Neuronal stem cell (in vitro differentiated cells): ENCODE data around the gene CDK4.
"Not testable (repeated sequence)": the region's sequence is repeated elsewhere in the genome, so short reads cannot be mapped to it uniquely, and the experiment has no call there.

Experiments
- DNase-seq: peaks from one replicate; pipeline ENCODE4 v3.0.0-alpha.2; 2013; ENCODE audit warnings: low spot score
- H2AFZ ChIP-seq: one replicate; pipeline ENCODE4 v1.6.1; 2013; ENCODE audit warnings: mild to moderate bottlenecking, low read length, inconsistent platforms
- H2AK5ac ChIP-seq: 2 replicates; pipeline ENCODE4 v1.6.1; 2013; ENCODE audit warnings: low read depth, mild to moderate bottlenecking, inconsistent platforms, low read length, moderate library complexity, mixed read lengths
- H2BK120ac ChIP-seq: 2 replicates; pipeline ENCODE4 v1.6.1; 2013; ENCODE audit warnings: low read depth, mild to moderate bottlenecking, inconsistent platforms, low read length, moderate library complexity, mixed read lengths
- H2BK12ac ChIP-seq: one replicate; pipeline ENCODE4 v1.6.1; 2013; ENCODE audit warnings: low read length, inconsistent platforms
- H2BK15ac ChIP-seq: 2 replicates; pipeline ENCODE4 v1.6.1; 2013; ENCODE audit warnings: mild to moderate bottlenecking, low read length, inconsistent platforms, mixed read lengths
- H2BK5ac ChIP-seq: one replicate; pipeline ENCODE4 v1.6.1; 2013; ENCODE audit warnings: inconsistent platforms, mild to moderate bottlenecking, low read length, moderate library complexity
- H3K14ac ChIP-seq: one replicate; pipeline ENCODE4 v1.6.1; 2013; ENCODE audit warnings: low read length, inconsistent platforms
- H3K18ac ChIP-seq: 2 replicates; pipeline ENCODE4 v1.6.1; 2013; ENCODE audit warnings: low read length, inconsistent platforms
- H3K23ac ChIP-seq: 2 replicates; pipeline ENCODE4 v1.6.1; 2013; ENCODE audit warnings: low read depth, mild to moderate bottlenecking, mixed read lengths, low read length, inconsistent platforms; ENCODE audit not compliant: poor library complexity
- H3K27ac ChIP-seq: replicated peaks from 3 replicates; pipeline ENCODE4 v1.5.1; 2013; ENCODE audit warnings: low read length, inconsistent platforms
- H3K27me3 ChIP-seq, 3 experiments: 2 replicates each; pipeline ENCODE4 v1.6.1; 2013; ENCODE audit warnings: low read length in 3 of 3, mild to moderate bottlenecking in 2 of 3, inconsistent platforms in 1 of 3, low read depth in 1 of 3, mixed read lengths in 1 of 3, moderate library complexity in 1 of 3; ENCODE audit not compliant: control insufficient read depth in 3 of 3, insufficient read depth in 3 of 3
- H3K36me3 ChIP-seq, 2 donors: replicated peaks in 1 of 2; 2 replicates each; pipeline ENCODE4 v1.6.1; 2013; ENCODE audit warnings: low read length in 2 of 2; ENCODE audit not compliant: control insufficient read depth in 2 of 2, insufficient read depth in 2 of 2
- H3K4ac ChIP-seq: 2 replicates; pipeline ENCODE4 v1.6.1; 2013; ENCODE audit warnings: inconsistent platforms, mild to moderate bottlenecking, low read length, moderate library complexity
- H3K4me1 ChIP-seq, 2 donors: 1 replicate in 1 of 2; 2 replicates in 1 of 2; pipeline ENCODE4 v1.6.1; 2013; ENCODE audit warnings: low read length in 2 of 2, low read depth in 1 of 2; ENCODE audit not compliant: control insufficient read depth in 2 of 2, insufficient read depth in 1 of 2
- H3K4me2 ChIP-seq: one replicate; pipeline ENCODE4 v1.6.1; 2013; ENCODE audit warnings: mild to moderate bottlenecking, low read length, inconsistent platforms; ENCODE audit not compliant: insufficient read depth, poor library complexity, severe bottlenecking
- H3K4me3 ChIP-seq, 2 donors: 2 replicates each; pipeline ENCODE4 v1.5.1; 2013; ENCODE audit warnings: low read length in 2 of 2, mild to moderate bottlenecking in 2 of 2, inconsistent platforms in 1 of 2, moderate library complexity in 1 of 2
- H3K79me1 ChIP-seq: one replicate; pipeline ENCODE4 v1.6.1; 2013; ENCODE audit warnings: low read depth, mild to moderate bottlenecking, inconsistent platforms, low read length, moderate library complexity
- H3K9ac ChIP-seq: one replicate; pipeline ENCODE4 v1.6.1; 2013; ENCODE audit warnings: mild to moderate bottlenecking, low read depth, low read length, inconsistent platforms; ENCODE audit not compliant: poor library complexity
- H3K9me3 ChIP-seq, 2 donors: replicated peaks in 1 of 2; 2 replicates each; pipeline versions ENCODE3 to v1.6.1; 2013; ENCODE audit warnings: low read length in 2 of 2, mild to moderate bottlenecking in 2 of 2, inconsistent platforms in 1 of 2, low read depth in 1 of 2, mixed read lengths in 1 of 2, moderate library complexity in 1 of 2; ENCODE audit not compliant: control insufficient read depth in 2 of 2, insufficient read depth in 1 of 2
- H4K8ac ChIP-seq: one replicate; pipeline ENCODE4 v1.6.1; 2013; ENCODE audit warnings: low read depth, mild to moderate bottlenecking, inconsistent platforms, low read length, moderate library complexity
- H4K91ac ChIP-seq: one replicate; pipeline ENCODE4 v1.6.1; 2013; ENCODE audit warnings: low read length, low read depth, mild to moderate bottlenecking, inconsistent platforms; ENCODE audit not compliant: poor library complexity
- WGBS, 2 donors: extraction: QIAGEN DNeasy Blood & Tissue Kit; methylation state at CpG; one replicate each; pipeline ENCODE4 v1.1.7; 2013; ENCODE audit warnings: missing lambda C conversion rate in 2 of 2, mixed read lengths in 1 of 2; ENCODE audit not compliant: insufficient read length in 2 of 2, insufficient replicate concordance in 1 of 2; ENCODE audit errors: extremely low coverage in 2 of 2; 5-methylcytosine and 5-hydroxymethylcytosine counted together

CDK4 gene

GRCh38 chr12:57717131-57717530, 35.0 kb downstream of the CDK4 start:
- no peak overlapping the region for H2BK12ac ChIP-seq
- no peak overlapping the region for H3K14ac ChIP-seq
- H3K4me3 ChIP-seq, result no peak overlapping the region
- H3K4ac ChIP-seq, result no peak overlapping the region
- WGBS, 2 donors, result no CpG with 5 or more reads among the region's 5 CpGs
- no peak overlapping the region for H2BK15ac ChIP-seq
- H3K36me3 ChIP-seq, result peaks cover 22 to 80% of the 10 kb centered on the region in 2 donors
- no peak overlapping the region for H3K23ac ChIP-seq
- H3K9me3 ChIP-seq, result peaks cover 0 to 1% of the 10 kb centered on the region in 2 donors
- H2BK120ac ChIP-seq, result no peak overlapping the region
- no peak overlapping the region for H3K9ac ChIP-seq
- no peak overlapping the region for H2AFZ ChIP-seq
- no peak for DNase-seq
- H3K79me1 ChIP-seq, result no peaks in the 10 kb centered on the region
- H2BK5ac ChIP-seq, result no peak overlapping the region
- no peak overlapping the region for H3K18ac ChIP-seq
- H4K91ac ChIP-seq, result no peak overlapping the region
- no peaks in the 10 kb centered on the region for H3K27me3 ChIP-seq
- no peak overlapping the region for H3K27ac ChIP-seq
- H4K8ac ChIP-seq, result no peak overlapping the region
- no peak overlapping the region for H3K4me2 ChIP-seq
- H2AK5ac ChIP-seq, result no peak overlapping the region
- H3K4me1 ChIP-seq, result peaks cover 0 to 3% of the 10 kb centered on the region in 2 donors

GRCh38 chr12:57716305-57716704, 35.8 kb downstream of the CDK4 start:
- Histone ChIP-seq H4K91ac (no peak overlapping the region), H3K23ac (no peak overlapping the region), H2BK12ac (no peak overlapping the region), H3K18ac (no peak overlapping the region), H3K4ac (peak overlapping the region; percentile 38), H3K4me2 (no peak overlapping the region), H3K14ac (no peak overlapping the region), H3K27ac (no peak overlapping the region), H3K9me3 (peaks cover 0 to 7% of the 10 kb centered on the region in 2 donors), H2AFZ (no peak overlapping the region), H3K9ac (no peak overlapping the region), H3K4me3 (no peak overlapping the region), H3K4me1 (peaks cover 0 to 3% of the 10 kb centered on the region in 2 donors), H3K79me1 (no peaks in the 10 kb centered on the region), H2BK120ac (no peak overlapping the region), H3K27me3 (no peaks in the 10 kb centered on the region), H2BK5ac (no peak overlapping the region), H4K8ac (no peak overlapping the region), H3K36me3 (peaks cover 22 to 77% of the 10 kb centered on the region in 2 donors), H2AK5ac (no peak overlapping the region), H2BK15ac (no peak overlapping the region)
- DNase-seq, result no peak
- WGBS, 2 donors, result no CpG with 5 or more reads among the region's 4 CpGs

GRCh38 chr12:57715786-57716185, 36.3 kb downstream of the CDK4 start:
- Histone ChIP-seq H2BK12ac (no peak overlapping the region), H3K27me3 (no peaks in the 10 kb centered on the region), H3K9me3 (peaks cover 0 to 7% of the 10 kb centered on the region in 2 donors), H3K23ac (no peak overlapping the region), H3K4me3 (no peak overlapping the region), H2AK5ac (no peak overlapping the region), H3K36me3 (peaks cover 22 to 74% of the 10 kb centered on the region in 2 donors), H3K4ac (no peak overlapping the region), H3K27ac (no peak overlapping the region), H3K18ac (no peak overlapping the region), H2BK5ac (no peak overlapping the region), H3K4me1 (peaks cover 0 to 3% of the 10 kb centered on the region in 2 donors), H4K8ac (no peak overlapping the region), H3K14ac (no peak overlapping the region), H3K4me2 (no peak overlapping the region), H4K91ac (no peak overlapping the region), H2BK120ac (no peak overlapping the region), H3K79me1 (no peaks in the 10 kb centered on the region), H2BK15ac (no peak overlapping the region), H3K9ac (no peak overlapping the region), H2AFZ (no peak overlapping the region)
- DNase-seq, result no peak
- no CpG with 5 or more reads among the region's 12 CpGs for WGBS, 2 donors

GRCh38 chr12:57715036-57715748, 36.9 kb downstream of the CDK4 start:
- DNase-seq, H2BK12ac ChIP-seq, H3K4me2 ChIP-seq, H3K9ac ChIP-seq, H2BK120ac ChIP-seq, H3K9me3 ChIP-seq, H3K27me3 ChIP-seq, H3K4me3 ChIP-seq, H2BK15ac ChIP-seq, H3K23ac ChIP-seq, H4K91ac ChIP-seq, H3K4ac ChIP-seq, H3K79me1 ChIP-seq, H3K14ac ChIP-seq, H4K8ac ChIP-seq, H2AFZ ChIP-seq, H3K4me1 ChIP-seq, H2BK5ac ChIP-seq, H3K18ac ChIP-seq, H3K27ac ChIP-seq, H2AK5ac ChIP-seq: not testable (repeated sequence)
- WGBS, 2 donors, result no CpG with 5 or more reads among the region's 6 CpGs
- peaks cover 18 to 69% of the 10 kb centered on the region in 2 donors for H3K36me3 ChIP-seq
